ENCODE results near the gene CHCHD6. TPM values are rescaled to one million over a fixed set of nuclear protein-coding genes. Genes with fewer than 3 reads are reported as not detected.

The CHCHD6 gene
- total and polyA plus RNA-seq, 2 donors (not counting 3 experiments of a cell fraction or from before 2014, with no cell fraction given): 8.4 to 10.1 TPM

GRCh38 chr3:126984391-126985131, 280.5 kb downstream of the CHCHD6 start:
- Histone ChIP-seq H3K4me1 (ENCODE audit: control insufficient read depth, extremely low read depth, insufficient read depth, low read length) (peaks cover 13% of the 10 kb centered on the region), H3K9me1 (replicated peaks; ENCODE audit: control insufficient read depth, extremely low read depth, insufficient read depth, low read length) (no peaks in the 10 kb centered on the region), H3K79me2 (ENCODE audit: control insufficient read depth, insufficient read depth, low read length) (no peaks in the 10 kb centered on the region), H3K36me3 (ENCODE audit: control insufficient read depth in 2 of 2, extremely low read depth in 1 of 2, insufficient read depth in 2 of 2, low read length in 2 of 2) (peaks cover 0 to 2% of the 10 kb centered on the region in 2 experiments), H4K20me1 (replicated peaks; ENCODE audit: control insufficient read depth, extremely low read depth, insufficient read depth, low read length) (no peaks in the 10 kb centered on the region), H3K4me2 (ENCODE audit: insufficient read depth, low read length) (peak overlapping the region; percentile 62), H3K27ac (ENCODE audit: insufficient read depth, low read depth, low read length) (no peak overlapping the region), H3K9me3 (replicated peaks; ENCODE audit: control insufficient read depth, insufficient read depth, low read length) (no peaks in the 10 kb centered on the region), H3K9ac (replicated peaks; ENCODE audit: extremely low read depth, insufficient read depth, low read length) (no peak overlapping the region), H2AFZ (ENCODE audit: low read depth, low read length) (no peak overlapping the region), H3K27me3 (ENCODE audit: control insufficient read depth in 2 of 2, insufficient read depth in 2 of 2, low read length in 2 of 2) (peaks cover 0 to 15% of the 10 kb centered on the region in 2 experiments), H3K4me3 (replicated peaks in 1 of 3; ENCODE audit: insufficient read depth in 1 of 3, low read depth in 1 of 3, low read length in 3 of 3) (peak overlapping the region in 1 of 3 experiments; percentile 51)
- BruUV-seq (replicated peaks): no TSS peak
- dilution Hi-C loops (cut with MboI; ENCODE audit: extremely low pct_ligation_motif_present, low sequenced_read_pairs) (no loop called here), intact Hi-C loops (cut with micrococcal nuclease) (no loop called here)
- FAIRE-seq (no peak), DNase-seq (ENCODE audit: low read depth, low spot score) (no peak)
- TF ChIP-seq POLR2A (IDR thresholded peaks at IDR 0.05; ENCODE audit: low read depth, low read length) (no peak), JUN (IDR thresholded peaks at IDR 0.05; ENCODE audit: borderline replicate concordance, insufficient read depth, insufficient read length, low read depth) (no peak), EZH2 (IDR thresholded peaks at IDR 0.05; ENCODE audit: borderline replicate concordance, low read depth, low read length, severe bottlenecking) (no peak)
- POLR2A ChIA-PET: interaction anchor here (0.6 kb wide), 1 partner anchor 859 kb away, joined by 3 read pairs; no protein-coding TSS in a partner anchor
- CTCF ChIA-PET: interaction anchor here (1.0 to 3.2 kb wide), 5 partner anchors 10 to 231 kb away, joined by 3 to 9 read pairs (median 8); no protein-coding TSS in a partner anchor

- intact Hi-C loops (cut with micrococcal nuclease): no loop called here
- FAIRE-seq: no peak
- no peaks in the 10 kb centered on the region for H3K9me1 ChIP-seq (replicated peaks; ENCODE audit: control insufficient read depth, extremely low read depth, insufficient read depth, low read length)
- BruUV-seq (replicated peaks): no TSS peak
- no peak overlapping the region for H3K9ac ChIP-seq (replicated peaks; ENCODE audit: extremely low read depth, insufficient read depth, low read length)
- dilution Hi-C loops (cut with MboI; ENCODE audit: extremely low pct_ligation_motif_present, low sequenced_read_pairs): no loop called here
- no peaks in the 10 kb centered on the region for H4K20me1 ChIP-seq (replicated peaks; ENCODE audit: control insufficient read depth, extremely low read depth, insufficient read depth, low read length)
- H3K27ac ChIP-seq (ENCODE audit: insufficient read depth, low read depth, low read length): no peak overlapping the region
- no peak for DNase-seq (ENCODE audit: low read depth, low spot score)
- no peak overlapping the region for H2AFZ ChIP-seq (ENCODE audit: low read depth, low read length)
- H3K27me3 ChIP-seq (ENCODE audit: control insufficient read depth in 2 of 2, insufficient read depth in 2 of 2, low read length in 2 of 2): peaks cover 0 to 10% of the 10 kb centered on the region in 2 experiments
- no peak for TF ChIP-seq POLR2A (IDR thresholded peaks at IDR 0.05; ENCODE audit: low read depth, low read length)
- TF ChIP-seq MAX (IDR thresholded peaks at IDR 0.05; ENCODE audit: insufficient read depth, insufficient read length): no peak
- no peak for TF ChIP-seq EZH2 (IDR thresholded peaks at IDR 0.05; ENCODE audit: borderline replicate concordance, low read depth, low read length, severe bottlenecking)
- no peak for TF ChIP-seq GATA2 (IDR thresholded peaks at IDR 0.05; ENCODE audit: insufficient read depth, insufficient read length, low read depth, low read length)
- no peak for TF ChIP-seq MYC (IDR thresholded peaks at IDR 0.05; ENCODE audit: low read depth, low read length)
- TF ChIP-seq JUN (IDR thresholded peaks at IDR 0.05; ENCODE audit: borderline replicate concordance, insufficient read depth, insufficient read length, low read depth): no peak
- no peak for TF ChIP-seq FOS (IDR thresholded peaks at IDR 0.05; ENCODE audit: borderline replicate concordance, insufficient read depth, low read length)
- no peak for TF ChIP-seq POLR2AphosphoS5 (IDR thresholded peaks at IDR 0.05; ENCODE audit: insufficient read depth, low read depth, low read length)
- TF ChIP-seq CTCF (IDR thresholded peaks at IDR 0.05; ENCODE audit: extremely low read depth in 1 of 2, insufficient read depth in 1 of 2, low read depth in 1 of 2, low read length in 2 of 2): no peak
- peaks cover 0 to 2% of the 10 kb centered on the region in 2 experiments for H3K36me3 ChIP-seq (ENCODE audit: control insufficient read depth in 2 of 2, extremely low read depth in 1 of 2, insufficient read depth in 2 of 2, low read length in 2 of 2)
- CTCF ChIA-PET: interaction anchor here (1.3 to 3.2 kb wide), 3 partner anchors 10 to 17 kb away, joined by 3 to 9 read pairs (median 8); no protein-coding TSS in a partner anchor
- no peaks in the 10 kb centered on the region for H3K9me3 ChIP-seq (replicated peaks; ENCODE audit: control insufficient read depth, insufficient read depth, low read length)
- POLR2A ChIA-PET: interaction anchor here (0.6 kb wide), 1 partner anchor 858 kb away, joined by 3 read pairs; no protein-coding TSS in a partner anchor
- no peak overlapping the region for H3K4me2 ChIP-seq (ENCODE audit: insufficient read depth, low read length)
- H3K4me1 ChIP-seq (ENCODE audit: control insufficient read depth, extremely low read depth, insufficient read depth, low read length): peaks cover 13% of the 10 kb centered on the region
- no peak overlapping the region for H3K4me3 ChIP-seq (replicated peaks in 1 of 3; ENCODE audit: insufficient read depth in 1 of 3, low read depth in 1 of 3, low read length in 3 of 3)
- H3K79me2 ChIP-seq (ENCODE audit: control insufficient read depth, insufficient read depth, low read length): no peaks in the 10 kb centered on the region
Observed at GRCh38 chr3:126985132-126985985, 281.3 kb downstream of the CHCHD6 start.

Data from endothelial cell of umbilical vein (primary cell).